OCI-LY7 (cell line): ENCODE data around the gene ADPRS. TPM values are rescaled to one million over a fixed set of nuclear protein-coding genes. Genes with fewer than 3 reads are reported as not detected.

Experiments
- Bru-seq: library from RNA; stranded (reverse); fragments of 400-500 nt; gene quantifications from one replicate; lab custom pipeline; 2021; lab: Mats Ljungman, UMichigan
- BruChase-seq, 2 experiments: library from RNA; stranded (reverse); fragments of 400-500 nt; gene quantifications; one replicate each; lab custom pipeline; 2021; lab: Mats Ljungman, UMichigan
- BruUV-seq: library from RNA; stranded (reverse); fragments of 400-500 nt; replicated peaks from 2 replicates; lab custom pipeline; 2021; lab: Mats Ljungman, UMichigan
- CTCF ChIA-PET: fragments of 300-600 bp; sonication (Branson Sonifier 250); formaldehyde crosslinking; loops from one replicate; lab custom pipeline; 2022; ENCODE audit warnings: antibody characterized with exemption; ENCODE audit not compliant: unreplicated experiment; lab: Charles Lee
- POLR2A ChIA-PET: fragments of 300-600 bp; sonication (Branson Sonifier 250); formaldehyde crosslinking; loops from one replicate; lab custom pipeline; 2022; ENCODE audit warnings: antibody characterized with exemption; lab: Charles Lee
- DNase-seq: peaks from one replicate; pipeline ENCODE4 v3.0.0-alpha.2; 2015; ENCODE audit warnings: low spot score
- H2AFZ ChIP-seq: fragments of 200-600 bp; sonication (generic), shearing (Covaris generic); 2 replicates; pipeline ENCODE4 v1.6.1; 2014; ENCODE audit warnings: mild to moderate bottlenecking, antibody characterized with exemption, low read length, moderate library complexity
- H3K27ac ChIP-seq: fragments of 200-600 bp; sonication (generic); 2 replicates; pipeline ENCODE4 v1.5.1; 2014; ENCODE audit warnings: mixed run types, low read depth, mild to moderate bottlenecking, moderate library complexity, low read length, inconsistent platforms; ENCODE audit not compliant: poor library complexity, severe bottlenecking
- H3K36me3 ChIP-seq: fragments of 200-600 bp; sonication (generic); 2 replicates; pipeline ENCODE4 v1.6.1; 2014; ENCODE audit warnings: mild to moderate bottlenecking, antibody characterized with exemption, low read length, moderate library complexity, mixed read lengths; ENCODE audit not compliant: insufficient read depth
- H3K4me1 ChIP-seq: fragments of 200-600 bp; sonication (generic); 2 replicates; pipeline ENCODE4 v1.5.1; 2014; ENCODE audit warnings: mild to moderate bottlenecking, low read length; ENCODE audit not compliant: insufficient read depth, poor library complexity, severe bottlenecking
- H3K4me2 ChIP-seq: fragments of 200-600 bp; sonication (generic); 2 replicates; pipeline ENCODE4 v1.6.1; 2014; ENCODE audit warnings: mild to moderate bottlenecking, low read length
- H3K4me3 ChIP-seq: fragments of 200-600 bp; sonication (generic); 2 replicates; pipeline ENCODE4 v1.5.1; 2014; ENCODE audit warnings: mild to moderate bottlenecking, low read depth, low read length; ENCODE audit not compliant: poor library complexity, severe bottlenecking
- H3K79me2 ChIP-seq: fragments of 200-600 bp; sonication (generic); 2 replicates; pipeline ENCODE4 v1.6.1; 2016; ENCODE audit warnings: low read depth, mild to moderate bottlenecking, low read length, moderate library complexity, mixed read lengths; ENCODE audit not compliant: insufficient read depth
- H3K9me2 ChIP-seq: fragments of 200-600 bp; sonication (generic); 2 replicates; pipeline ENCODE4 v1.6.1; 2016; ENCODE audit warnings: mild to moderate bottlenecking, low read length, mixed read lengths; ENCODE audit not compliant: insufficient read depth
- H3K9me3 ChIP-seq: fragments of 200-600 bp; sonication (generic); 2 replicates; pipeline ENCODE4 v1.6.1; 2014; ENCODE audit warnings: mild to moderate bottlenecking, mixed run types, low read length, mixed read lengths
- H4K20me1 ChIP-seq: fragments of 200-600 bp; sonication (generic); 2 replicates; pipeline ENCODE4 v1.6.1; 2014; ENCODE audit warnings: mild to moderate bottlenecking, antibody characterized with exemption, low read length, moderate library complexity, mixed read lengths; ENCODE audit not compliant: insufficient read depth
- CTCF ChIP-seq: fragments of 200-600 bp; sonication (generic); conservative IDR thresholded peaks from 2 replicates; pipeline ENCODE4 v1.5.1; 2014; ENCODE audit warnings: mild to moderate bottlenecking, antibody characterized with exemption, low read length, moderate library complexity, mixed read lengths
- EZH2phosphoT487 ChIP-seq: fragments of 200-600 bp; sonication (generic); IDR thresholded peaks from 2 replicates; pipeline ENCODE4 v1.6.1; 2018; ENCODE audit warnings: low read depth, borderline replicate concordance, mild to moderate bottlenecking, mixed run types, antibody characterized with exemption, low read length, moderate library complexity, mixed read lengths
- intact Hi-C: fragments of 100-400 bp; cut with micrococcal nuclease; formaldehyde crosslinking; loops from one replicate; pipeline ENCODE4 v1.10.0; 2022; ENCODE audit not compliant: unreplicated experiment
- long read RNA-seq: library from polyadenylated mRNA; stranded (forward); transcript quantifications from one replicate; pipeline ENCODE4 v2.0.0, GENCODE V29; 2022
- total RNA-seq, 2 experiments: library from RNA; depleted of rRNA in 1 of 2; stranded (reverse); fragments of >200 nt in 1 of 2; shearing (Covaris generic) in 1 of 2; gene quantifications; 2 replicates each; pipeline ENCODE4 v1.2.3, GENCODE V29; 2014 to 2022

Gene ADPRS
- total RNA-seq (2014; rRNA removed; shearing (Covaris generic)): 42.3 and 44.3 TPM in 2 replicates
- total RNA-seq (2022): 27.6 and 29.3 TPM in 2 replicates
- Bru-seq, nascent RNA: percentile 70 among the genes with signal in this experiment
- BruChase-seq, experiment 1, labeled RNA remaining after a 6-hour chase: percentile 60 among the genes with signal in this experiment
- percentile 75 among the genes with signal in this experiment for BruChase-seq, experiment 2, labeled RNA remaining after a 2-hour chase
- long read RNA-seq, transcript ADPRHL2-201 (6 exons, 1,668 nt): major isoform, 91 of 103 reads
- long read RNA-seq, partial matches to known transcripts: 2 of 103 reads
- long read RNA-seq, other reads (novel, unspliced or antisense): 10 of 103 reads

- peak; percentile 94 for DNase-seq
- Histone ChIP-seq H2AFZ (peak within 1 kb of the TSS; percentile 99), H3K4me2 (peak within 1 kb of the TSS; percentile 85), H3K4me3 (peak within 1 kb of the TSS; percentile 83), H3K36me3 (peaks cover 29% of the 10 kb centered on the region), H3K9me3 (no peaks in the 10 kb centered on the region), H4K20me1 (peaks cover 6% of the 10 kb centered on the region; the same call in 1 of the 2 replicates), H3K79me2 (peaks cover 18% of the 10 kb centered on the region), H3K4me1 (peaks cover 16% of the 10 kb centered on the region), H3K27ac (peak within 1 kb of the TSS; percentile 35), H3K9me2 (no peaks in the 10 kb centered on the region)
- POLR2A ChIA-PET: interaction anchor here (0.6 kb wide), 1 partner anchor 141 kb away, joined by 3 read pairs; no protein-coding TSS in a partner anchor
- CTCF ChIA-PET: no interaction called here
- intact Hi-C loops: loop anchor here (2.0 to 5.0 kb wide), 2 partner anchors 158 to 206 kb away; partner anchors contain the start of genes AGO1 and AGO3
- BruUV-seq: no TSS peak
- TF ChIP-seq CTCF (peak; percentile 95), EZH2phosphoT487 (no peak)
Observed at GRCh38 chr1:36088577-36089392, at the start of gene ADPRS. Gene ADPRS (plus strand): TSS chr1:36088892. CDS start chr1:36088905, 13 bp downstream.

DNA sequence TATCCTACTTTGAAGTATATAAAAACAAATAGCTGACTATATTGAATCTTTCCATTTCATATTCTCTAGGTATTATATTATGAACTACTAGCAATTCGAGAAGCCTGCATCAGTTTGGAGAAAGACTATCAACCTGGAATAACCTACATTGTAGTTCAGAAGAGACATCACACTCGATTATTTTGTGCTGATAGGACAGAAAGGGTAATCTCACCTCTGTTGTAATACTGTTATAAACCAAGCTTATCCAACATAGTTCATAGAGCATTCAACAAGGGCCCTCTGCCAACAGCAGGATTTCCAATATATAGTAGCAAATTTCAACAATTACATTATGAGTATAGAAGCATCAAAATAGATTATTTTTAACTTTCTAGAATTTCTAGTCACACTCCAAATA lies 48.5 kb upstream of the ADPRS start:
- intact Hi-C loops: no loop called here
- TF ChIP-seq EZH2phosphoT487 (no peak), CTCF (no peak)
- ChIA-PET CTCF (no interaction called here), POLR2A (interaction anchor here (0.6 kb wide), 1 partner anchor 883 kb away, joined by 3 read pairs; no protein-coding TSS in a partner anchor)
- H3K36me3 ChIP-seq: peaks cover 51% of the 10 kb centered on the region
- no peak overlapping the region for H3K27ac ChIP-seq
- DNase-seq: no peak
- H3K4me1 ChIP-seq: no peaks in the 10 kb centered on the region
- TSS peak; percentile 44 for BruUV-seq
- no peaks in the 10 kb centered on the region for H4K20me1 ChIP-seq
- H3K9me2 ChIP-seq: no peaks in the 10 kb centered on the region
- H3K4me2 ChIP-seq: no peak overlapping the region
- H3K79me2 ChIP-seq: no peaks in the 10 kb centered on the region
- H3K9me3 ChIP-seq: no peaks in the 10 kb centered on the region
- H2AFZ ChIP-seq: no peak overlapping the region
- H3K4me3 ChIP-seq: no peak overlapping the region
